GM12872 (cell line): ENCODE results near the gene GJC2.

Experiments
- CTCF ChIP-seq: IDR thresholded peaks from 3 replicates; pipeline ENCODE4 v1.5.1; 2011; ENCODE audit warnings: low read depth, mild to moderate bottlenecking, low read length, moderate library complexity; ENCODE audit not compliant: insufficient read depth

The GJC2 gene

GRCh38 chr1:228156941-228157728 lies 7.4 kb downstream of the GJC2 start:
- TF ChIP-seq CTCF: no peak

GRCh38 chr1:228157729-228158126 lies 8.0 kb downstream of the GJC2 start:
- TF ChIP-seq CTCF: no peak

- no peak for TF ChIP-seq CTCF
These were observed 8.6 kb downstream of the GJC2 start for GRCh38 chr1:228158151-228159007.

GRCh38 chr1:228159008-228159665 lies 9.4 kb downstream of the GJC2 start:
- TF ChIP-seq CTCF: no peak

GRCh38 chr1:228160201-228160761 lies 10.6 kb downstream of the GJC2 start:
- no peak for TF ChIP-seq CTCF

- no peak for TF ChIP-seq CTCF
These were observed 11.6 kb downstream of the GJC2 start for GRCh38 chr1:228161362-228161761.

- TF ChIP-seq CTCF: no peak
These were observed 12.1 kb downstream of the GJC2 start for GRCh38 chr1:228161866-228162265.
